ENCODE data around the gene ADAT3. TPM values are rescaled to one million over a fixed set of nuclear protein-coding genes. Genes with fewer than 3 reads are reported as not detected.
A peak's percentile ranks its signal among the peaks of the same experiment; 100 is the strongest.
"Not testable (repeated sequence)": the region's sequence is repeated elsewhere in the genome, so short reads cannot be mapped to it uniquely, and the experiment has no call there.

The ADAT3 gene
- total RNA-seq, 1 donor from 2014 or later: 5.5 TPM

DNA sequence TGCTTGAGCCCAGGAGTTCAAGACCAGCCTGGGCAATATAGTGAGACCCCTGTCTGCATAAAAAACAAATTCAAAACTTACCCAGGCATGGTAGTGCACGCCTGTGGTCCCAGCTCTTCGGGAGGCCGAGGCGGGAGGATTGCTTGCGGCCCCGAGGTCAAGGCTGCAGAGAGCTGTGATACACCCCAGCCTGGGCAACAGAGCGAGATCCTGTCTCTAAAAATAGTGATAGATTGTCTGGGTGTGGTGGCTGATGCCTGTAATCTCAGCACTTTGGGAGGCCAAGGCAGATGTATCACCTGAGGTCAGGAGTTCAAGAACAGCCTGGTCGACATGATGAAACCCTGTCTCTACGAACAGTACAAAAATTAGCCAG, 37.9 kb upstream of the ADAT3 start:
- ATAC-seq: no peak

DNA sequence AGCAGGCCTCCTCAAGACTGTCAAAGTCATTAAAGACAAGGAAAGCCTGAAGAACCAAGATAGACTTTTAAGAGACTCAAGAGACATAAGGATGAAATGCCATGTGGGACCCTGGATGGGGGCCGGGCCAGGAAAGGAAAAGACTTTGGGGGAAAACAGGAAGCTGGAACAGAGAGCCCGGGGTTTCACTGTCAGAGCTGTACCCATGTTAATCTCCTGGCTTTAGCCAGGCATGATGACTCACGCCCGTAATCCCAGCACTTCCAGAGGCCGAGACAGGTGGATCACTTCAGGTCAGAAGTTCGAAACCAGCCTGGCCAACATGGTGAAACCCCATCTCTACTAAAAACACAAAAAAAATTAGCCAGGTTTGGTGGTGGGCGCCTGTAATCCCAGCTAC, 36.2 kb upstream of the ADAT3 start:
- no peak for ATAC-seq

DNA sequence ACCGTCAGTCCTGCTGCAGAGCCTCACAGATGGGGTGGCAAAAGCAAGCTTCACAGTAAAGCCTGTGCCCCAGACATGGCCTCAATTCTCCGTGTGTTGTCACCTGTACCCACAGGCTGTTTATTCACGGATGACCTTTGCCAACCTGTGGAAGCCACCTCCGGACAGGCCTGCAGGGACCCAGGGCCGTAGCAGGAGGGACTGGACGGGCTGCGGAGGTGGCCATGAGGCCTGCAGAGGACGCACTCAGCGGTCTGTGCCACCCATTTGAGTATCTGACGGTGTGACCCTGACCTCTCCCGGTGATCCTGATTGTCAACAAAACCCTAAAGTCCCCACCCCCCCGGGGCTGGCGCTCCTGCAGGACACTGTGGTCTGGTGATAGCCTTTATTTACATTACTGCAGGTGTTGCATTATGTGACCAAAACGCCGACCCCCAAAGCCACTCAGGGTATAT, 34.0 kb upstream of the ADAT3 start:
- no peak for ATAC-seq

DNA sequence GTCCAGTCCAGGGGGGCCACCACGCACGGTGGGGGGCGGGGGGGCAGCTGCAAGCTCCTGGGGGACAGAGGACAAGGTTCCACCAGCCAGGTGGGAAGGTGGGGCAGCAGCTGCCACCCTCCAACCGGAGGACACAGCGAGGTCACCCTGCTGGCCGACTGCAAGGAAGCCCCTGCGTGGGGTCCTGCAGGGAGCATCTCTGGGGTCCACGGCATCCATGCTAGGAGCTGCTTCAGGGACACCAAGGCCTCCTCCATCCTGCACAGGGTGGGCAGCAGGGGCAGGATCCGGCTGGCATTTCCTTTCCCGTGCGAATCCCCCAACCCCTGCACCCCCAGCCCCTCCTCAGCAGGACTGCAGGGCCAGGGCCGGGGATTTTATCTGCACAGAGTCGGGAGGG, 33.6 kb upstream of the ADAT3 start:
- ATAC-seq: no peak

DNA sequence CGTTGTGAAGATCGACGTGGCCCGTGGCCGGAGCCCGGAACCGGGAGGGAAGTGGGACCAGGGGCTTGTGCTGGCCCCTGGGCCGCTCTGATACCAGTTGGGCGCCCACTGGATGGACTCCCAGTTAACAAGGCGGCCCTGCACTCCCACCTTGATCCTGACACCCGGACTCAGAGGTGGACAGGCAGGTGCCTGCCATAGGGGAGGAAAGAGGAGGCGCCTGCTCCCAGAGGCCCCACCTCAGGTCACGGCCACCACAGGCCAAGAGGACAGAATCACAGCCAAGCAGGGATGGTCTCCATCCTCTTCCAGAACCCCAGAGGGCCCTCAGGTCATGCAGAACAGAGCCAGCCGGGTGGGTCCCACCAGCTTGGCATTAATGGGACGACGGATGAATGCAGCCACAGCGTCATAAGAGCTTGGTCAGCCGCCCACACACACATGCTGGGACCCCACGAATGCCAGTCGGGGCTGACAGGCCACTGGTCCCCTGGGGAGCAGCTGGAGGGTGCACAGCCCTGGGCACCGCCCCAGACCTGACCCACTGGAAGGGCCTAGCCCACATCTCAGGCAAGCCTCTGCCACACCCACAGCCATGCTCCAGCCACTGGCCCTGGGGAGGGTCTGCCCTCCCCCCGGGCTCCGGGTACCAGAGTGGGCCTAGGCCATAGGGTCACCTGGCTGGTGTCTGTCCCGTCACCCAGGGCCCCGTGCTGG, 32.2 kb upstream of the ADAT3 start:
- peak; percentile 27 for ATAC-seq

DNA sequence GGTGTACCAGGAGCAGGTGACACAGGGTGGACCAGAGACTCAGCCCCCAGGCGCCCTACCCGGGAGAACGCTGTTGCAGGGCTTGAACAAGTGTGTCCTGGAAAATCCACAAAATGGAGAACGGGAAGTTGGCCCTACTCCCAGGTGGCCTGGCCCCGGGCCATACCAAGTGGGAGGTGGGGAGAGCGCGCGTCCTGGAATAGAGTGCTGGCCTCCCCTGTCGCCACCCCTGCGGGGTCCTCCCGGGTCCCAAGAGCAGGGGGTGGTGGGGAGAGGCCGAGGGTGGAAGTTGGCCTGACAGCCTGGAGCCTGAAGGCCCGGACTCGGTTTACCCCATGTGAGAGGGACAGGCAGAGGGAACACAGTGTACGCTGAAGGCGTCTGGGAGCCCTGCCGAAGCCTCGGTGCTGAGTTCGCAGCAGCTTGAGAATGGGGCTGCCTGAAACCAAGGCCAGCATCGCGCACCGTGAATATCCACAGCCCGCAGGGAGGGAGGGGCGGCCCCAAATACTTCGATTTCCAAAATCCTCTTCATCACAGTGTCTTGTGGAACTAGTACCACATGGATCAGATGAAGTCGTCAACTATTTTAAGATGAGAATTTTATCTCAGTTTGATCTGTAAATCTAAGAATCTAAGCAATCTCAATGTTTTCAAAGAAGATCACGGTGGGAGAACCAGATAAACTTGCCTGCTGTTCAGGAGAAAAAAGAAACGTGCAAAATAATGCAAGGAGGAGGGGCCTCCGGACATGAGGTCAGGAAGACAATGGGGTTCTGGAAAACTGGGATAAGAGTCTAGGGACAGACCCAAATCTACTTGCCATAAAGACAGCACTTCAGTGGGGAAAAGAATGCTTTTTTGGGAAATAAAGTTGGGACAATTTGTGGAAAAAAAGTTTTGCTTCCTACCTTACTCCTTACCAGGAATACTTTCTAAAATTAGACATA, 31.4 kb upstream of the ADAT3 start:
- peak; percentile 1 for ATAC-seq

DNA sequence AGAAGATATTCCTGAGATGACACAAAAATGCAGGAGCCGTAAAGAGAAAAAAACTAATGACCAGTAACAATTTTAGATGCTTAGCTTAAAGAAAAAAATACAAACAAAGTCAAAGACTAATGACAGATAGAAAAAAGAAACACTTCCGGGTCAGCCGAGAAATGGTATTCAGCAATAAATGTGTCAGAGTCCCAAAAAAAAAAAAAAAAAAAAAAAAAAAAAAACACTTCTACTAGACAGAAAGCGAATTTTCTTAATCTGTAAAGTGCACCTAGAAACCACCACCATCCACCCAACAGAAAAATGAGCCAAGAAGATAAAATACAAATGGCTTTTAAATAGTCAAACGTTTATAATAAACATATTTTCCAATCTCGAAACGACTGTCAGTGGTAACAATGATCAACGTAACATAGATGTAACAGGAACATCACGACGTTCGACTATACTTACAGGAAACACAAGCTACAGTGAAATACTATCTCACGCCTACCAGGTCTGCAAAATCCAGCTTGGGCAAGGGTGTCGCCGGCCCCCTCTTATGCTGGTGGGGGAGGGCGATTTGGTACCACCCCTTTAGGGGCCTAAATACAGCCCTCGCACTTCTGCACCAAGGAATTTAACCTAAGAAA, 30.5 kb upstream of the ADAT3 start:
- ATAC-seq: no peak

DNA sequence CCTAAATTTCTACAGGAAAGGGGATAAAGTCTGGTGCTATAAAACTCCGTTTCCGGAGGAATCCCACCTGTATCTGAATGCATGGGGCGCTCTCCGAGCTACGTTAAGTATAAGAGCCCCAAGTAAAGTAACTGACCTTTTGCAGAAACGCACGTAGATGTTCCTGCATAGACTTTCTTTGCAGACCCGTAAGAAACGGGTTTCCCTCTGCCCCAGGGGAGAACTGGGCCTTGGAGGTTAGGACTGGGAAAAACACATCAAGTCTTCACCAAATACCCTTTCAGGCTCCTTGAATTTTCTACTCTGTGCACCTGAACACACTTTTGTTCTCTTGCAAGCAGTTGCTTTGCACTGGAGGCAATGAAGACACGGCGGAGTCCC, 29.9 kb upstream of the ADAT3 start:
- not testable (repeated sequence) for ATAC-seq

DNA sequence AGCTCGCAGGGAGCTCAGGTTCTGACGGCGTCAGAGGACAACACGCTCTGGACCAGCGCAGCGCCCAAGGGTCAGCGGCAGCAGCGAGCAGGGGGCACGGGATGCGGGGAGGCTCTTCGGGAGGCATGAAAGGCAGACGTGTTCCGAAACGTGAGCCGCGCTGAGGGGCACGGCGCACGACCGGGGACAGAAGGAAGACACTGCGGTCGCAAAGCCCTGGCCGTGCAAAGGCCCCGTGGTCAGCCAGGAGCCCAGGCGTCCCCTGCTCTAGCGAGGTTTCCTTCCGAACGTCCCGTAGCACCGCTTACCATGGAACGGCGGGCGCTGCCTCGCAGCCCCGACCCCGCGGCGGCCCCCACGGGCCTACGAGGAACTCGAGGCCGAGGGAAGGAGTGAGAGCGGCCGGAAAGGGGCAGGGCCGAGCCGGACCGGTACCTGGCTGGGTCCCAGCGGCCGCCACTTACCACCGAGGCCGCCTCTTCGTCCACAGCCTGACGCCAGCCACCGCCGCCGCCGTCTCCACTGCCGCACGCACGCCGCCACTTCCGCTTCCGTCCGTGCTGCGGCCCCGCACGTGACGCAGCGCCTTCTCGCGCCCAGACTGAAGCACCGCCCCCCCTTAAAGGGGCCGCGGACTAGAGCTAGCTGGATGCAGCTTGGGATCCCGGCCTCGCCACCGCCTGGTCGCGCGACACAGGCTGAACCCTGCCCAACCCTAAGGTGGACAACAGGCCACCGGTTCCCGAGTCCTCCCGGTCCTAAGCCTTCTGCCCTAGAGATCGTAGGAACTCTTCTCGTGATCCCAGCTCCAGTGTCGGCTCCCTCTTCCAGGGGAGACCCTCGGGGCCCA, 29.3 kb upstream of the ADAT3 start:
- peak; percentile 92 for ATAC-seq

DNA sequence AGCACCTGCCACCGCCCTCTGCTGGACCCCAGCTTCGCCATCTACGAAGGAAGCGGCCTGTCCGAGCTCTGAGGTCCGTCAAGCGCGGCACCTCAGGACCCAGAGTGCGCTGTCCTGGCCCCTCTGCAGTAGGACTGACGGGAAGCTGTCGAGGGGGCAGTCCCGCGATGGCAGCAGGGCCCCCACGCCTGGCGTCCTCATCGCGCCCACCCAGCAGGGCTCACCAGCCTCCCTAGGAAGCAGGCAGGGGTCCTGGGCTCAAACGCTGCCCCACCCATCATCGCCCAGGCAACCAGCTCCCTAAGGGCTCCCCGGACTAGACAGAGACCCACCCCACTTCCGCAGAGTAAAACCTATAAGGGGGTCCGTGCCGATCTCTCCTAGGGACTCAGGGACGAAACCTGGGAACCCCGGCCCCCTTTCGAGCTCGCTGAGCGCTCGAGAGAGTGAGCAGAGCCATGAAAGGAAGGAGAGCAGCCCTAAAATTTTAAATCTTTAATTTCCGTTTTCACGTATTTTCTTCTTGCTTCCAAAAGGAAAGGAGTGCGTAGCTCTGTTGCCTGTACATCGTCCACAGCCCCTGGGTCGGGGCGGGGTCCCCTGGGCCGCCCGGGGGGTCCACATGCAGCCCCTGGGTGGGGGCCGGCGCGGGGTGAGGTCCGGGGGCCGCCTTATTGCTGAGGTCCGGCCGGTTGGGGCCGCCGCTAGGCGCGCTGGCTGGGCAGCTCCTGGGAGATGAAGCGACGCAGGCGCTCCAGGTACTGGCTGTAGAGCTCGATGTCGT, 28.5 kb upstream of the ADAT3 start:
- ATAC-seq: peak; percentile 8

DNA sequence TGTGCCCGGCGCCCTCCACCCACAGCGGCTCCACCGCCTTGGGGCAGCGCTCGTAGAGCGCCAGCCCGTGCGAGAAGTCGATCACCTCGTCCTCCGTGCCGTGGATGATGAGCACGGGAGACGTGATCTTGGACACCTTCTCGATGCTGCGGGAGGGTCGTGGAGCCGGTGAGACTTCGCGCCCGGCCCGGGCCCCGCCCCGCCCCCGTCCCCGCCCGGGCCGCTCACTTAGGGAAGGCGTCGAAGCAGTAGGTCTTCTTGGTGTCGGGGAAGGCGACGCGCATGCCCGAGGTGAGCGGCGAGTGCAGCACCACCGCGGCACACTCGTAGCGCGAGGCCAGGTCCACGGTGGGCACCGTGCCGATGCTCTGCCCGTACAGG, 27.9 kb upstream of the ADAT3 start:
- not testable (repeated sequence) for ATAC-seq

DNA sequence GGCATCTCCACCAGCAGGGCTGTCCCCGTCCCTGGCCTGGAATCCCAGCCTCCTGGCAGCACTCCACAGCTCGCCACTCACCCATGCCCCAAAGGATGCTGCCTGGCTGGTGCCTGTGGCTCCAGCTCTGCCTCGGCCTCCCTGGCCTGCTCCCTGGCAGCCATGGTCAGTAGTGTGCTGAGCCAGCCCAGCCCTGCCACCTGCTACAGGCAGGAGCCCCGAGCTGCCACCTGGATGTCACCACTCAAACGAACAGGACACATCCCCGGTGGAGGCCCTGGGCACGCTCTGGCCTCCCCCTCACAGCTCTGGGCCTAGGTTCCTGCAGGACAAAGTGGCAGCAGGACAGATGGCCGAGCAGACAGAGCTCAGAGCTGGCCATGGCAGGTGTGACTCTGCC, 26.6 kb upstream of the ADAT3 start:
- ATAC-seq: not testable (repeated sequence)

DNA sequence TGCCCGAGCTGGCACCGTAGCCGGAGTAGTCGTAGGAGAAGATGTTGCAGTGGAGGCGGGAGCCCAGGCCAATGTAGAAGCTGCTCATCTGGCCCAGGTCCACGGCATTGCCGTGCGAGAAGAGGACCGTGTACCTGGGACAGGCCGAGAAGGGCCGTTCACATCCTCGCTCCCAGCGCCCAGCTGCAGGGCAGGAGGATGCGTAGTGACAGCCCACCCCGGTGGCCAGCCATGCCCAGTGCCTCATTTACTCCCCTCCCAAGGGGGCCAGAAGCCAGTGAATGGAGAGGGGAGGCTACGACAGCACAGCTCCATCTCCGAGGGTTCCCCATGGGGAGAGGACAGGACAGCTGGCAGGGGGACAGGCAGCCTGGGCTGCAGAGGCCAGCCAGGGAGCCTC, 25.2 kb upstream of the ADAT3 start:
- ATAC-seq: not testable (repeated sequence)

DNA sequence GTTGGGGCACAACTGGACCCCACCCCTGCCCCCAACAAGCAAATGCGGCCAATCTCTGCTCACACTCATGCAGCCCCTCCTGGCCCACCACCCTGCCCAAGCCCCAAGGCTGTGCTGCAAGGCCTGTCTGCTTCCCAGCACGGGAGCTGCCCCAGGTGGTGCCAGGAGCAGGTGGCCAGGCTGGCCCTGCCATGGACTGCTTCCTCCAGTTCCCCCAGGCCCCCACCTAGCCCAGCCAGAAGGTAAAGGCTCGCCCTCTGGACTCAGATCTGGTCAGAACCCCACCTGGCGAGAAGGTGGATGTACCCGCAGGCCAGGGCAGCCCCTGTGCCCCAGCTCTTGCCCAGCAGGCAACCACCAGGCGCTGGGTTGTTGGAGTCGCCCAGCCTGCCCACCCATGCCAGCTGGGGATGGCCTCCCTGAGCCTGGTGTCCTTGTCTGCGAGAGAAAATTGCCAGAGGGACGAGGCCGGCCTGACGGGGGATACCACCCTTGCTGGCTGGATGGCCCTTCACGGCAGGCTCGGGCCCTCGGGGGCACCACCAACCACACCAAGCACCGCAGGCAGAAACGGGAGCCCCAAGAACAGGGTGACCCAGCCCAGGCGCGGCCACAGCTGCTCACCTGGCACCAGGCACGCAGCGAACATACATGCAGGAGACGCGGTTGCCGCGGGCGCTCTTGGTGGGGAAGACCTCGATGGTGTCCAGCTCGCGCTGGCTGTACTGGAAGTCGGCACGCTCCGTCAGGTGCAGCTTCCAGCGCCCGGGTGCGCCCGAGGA, 24.4 kb upstream of the ADAT3 start:
- ATAC-seq: no peak

DNA sequence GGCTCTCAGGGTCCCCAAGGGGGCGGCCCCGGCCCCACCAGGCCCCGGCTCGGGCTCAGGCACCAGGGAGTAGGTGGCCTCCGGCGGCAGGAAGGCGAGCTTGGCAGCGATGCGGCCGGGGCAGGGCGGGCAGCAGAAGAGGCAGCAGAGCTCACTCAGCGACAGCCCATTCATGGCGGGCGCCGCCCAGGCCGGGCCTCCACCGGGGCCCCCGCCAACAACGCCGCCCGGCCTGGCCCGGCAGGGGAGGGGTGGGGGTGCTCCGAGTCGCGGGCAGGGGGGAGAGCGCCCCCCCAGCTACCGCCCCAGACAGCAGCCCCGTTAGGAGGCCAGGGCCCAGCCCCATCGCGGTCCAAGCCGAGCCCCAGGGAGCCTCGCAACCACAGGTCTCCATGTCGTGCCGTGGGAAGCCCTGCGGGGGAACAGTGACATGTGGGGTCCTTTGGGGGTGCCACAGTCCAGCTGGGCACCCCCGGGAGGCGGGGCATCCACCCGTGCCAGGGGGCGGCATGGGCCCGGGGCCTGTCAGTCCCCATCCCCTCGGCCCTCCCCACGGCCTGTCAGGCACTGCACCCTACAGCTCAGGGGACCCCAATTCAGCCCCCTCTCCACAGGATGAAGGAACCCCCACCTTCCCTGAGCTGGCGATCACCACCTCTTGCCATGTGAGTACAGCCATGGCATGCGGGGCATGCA, 23.7 kb upstream of the ADAT3 start:
- not testable (repeated sequence) for ATAC-seq

DNA sequence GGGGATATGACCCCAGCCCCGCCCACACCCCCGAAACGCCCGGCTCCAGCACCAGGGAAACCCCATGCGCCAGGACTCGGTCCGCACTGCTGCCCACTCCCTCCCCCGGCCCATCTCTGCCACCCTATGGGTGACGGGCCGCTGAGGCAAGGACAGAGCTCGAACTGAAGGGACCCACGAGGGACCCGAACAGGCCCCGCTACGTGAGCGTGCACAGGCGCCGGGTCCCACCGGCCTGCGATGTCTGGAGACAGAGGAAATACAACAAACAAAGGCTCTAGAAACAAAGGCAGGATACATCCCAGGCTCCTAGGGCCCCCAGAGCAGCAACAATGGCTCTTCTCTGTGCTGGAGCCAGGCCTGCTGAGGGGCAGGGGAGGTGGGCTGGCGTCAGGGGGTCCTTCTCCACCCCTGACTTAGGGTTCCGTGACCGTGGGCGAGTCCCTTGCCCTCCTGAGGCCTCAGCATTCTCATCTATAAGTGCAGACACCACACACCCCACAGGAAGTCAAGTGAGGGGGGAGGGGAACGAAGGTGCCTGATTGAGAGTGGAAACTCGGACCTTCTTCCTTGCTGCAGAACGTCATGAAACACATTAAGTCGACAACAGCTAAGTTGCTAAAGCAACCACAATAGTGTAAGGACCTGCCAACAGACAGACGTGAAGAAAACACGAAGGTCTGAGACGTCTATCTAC, 23.0 kb upstream of the ADAT3 start:
- no peak for ATAC-seq

DNA sequence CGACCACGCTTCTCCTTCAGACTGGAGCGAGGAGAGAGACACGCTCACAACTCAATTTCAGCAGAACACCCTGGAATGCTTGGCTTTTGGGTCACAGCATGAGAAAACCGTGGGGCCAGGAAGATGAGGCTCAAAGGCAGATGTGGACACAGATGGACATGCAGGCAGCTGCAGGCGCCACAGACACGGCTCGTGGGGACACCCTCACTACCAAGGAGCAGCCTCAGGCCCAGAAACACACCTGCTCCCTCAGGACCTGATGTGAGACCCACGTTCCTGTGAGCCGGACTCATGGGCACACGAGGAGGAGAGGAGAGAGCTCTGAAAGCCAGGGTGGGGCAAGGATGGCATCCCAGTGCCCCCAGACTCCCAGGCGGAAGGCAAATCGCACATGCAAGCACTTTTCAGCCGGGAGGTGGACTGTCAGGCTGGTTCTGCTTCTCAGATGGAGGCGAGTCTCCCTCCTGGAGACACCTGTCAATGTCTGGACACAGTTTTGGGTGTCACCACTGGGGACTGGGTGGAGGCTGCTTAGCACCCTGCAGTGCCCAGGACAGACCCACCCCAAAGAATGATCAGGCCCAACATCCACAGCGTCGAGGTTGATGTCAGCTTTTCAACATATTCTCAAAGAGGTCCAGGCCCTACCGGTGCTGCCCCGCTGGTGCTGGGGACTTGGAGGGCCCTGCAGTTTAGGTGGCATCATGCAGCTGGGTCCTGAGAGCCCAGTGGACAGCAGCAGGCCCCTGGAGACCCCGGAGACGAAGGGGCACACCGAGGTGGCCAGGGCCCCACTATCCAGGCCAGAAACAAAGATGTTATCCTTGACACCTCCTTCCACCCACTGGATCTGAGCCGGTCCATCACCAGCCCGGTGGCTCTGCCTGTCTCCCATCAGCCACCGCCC, 22.2 kb upstream of the ADAT3 start:
- no peak for ATAC-seq

DNA sequence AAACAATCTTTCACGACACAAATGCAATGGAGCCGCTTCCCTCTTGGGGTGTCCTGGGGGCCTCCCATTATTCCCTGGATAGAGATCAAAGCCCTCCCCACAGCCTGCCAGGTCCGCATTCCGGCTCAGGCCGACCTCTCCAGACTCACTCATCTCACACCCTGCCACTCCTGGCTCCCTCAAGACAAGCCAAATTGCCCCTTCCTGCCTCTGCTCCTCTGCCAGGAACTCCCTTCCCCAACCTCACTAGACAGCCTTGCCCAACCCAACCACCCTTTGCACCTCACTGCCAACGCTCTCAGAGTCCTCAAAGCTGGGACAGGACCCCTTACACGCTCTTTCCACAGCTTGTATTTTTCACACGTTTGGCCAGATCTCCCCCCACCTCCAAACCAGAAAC, 21.4 kb upstream of the ADAT3 start:
- no peak for ATAC-seq
